ENCODE results near the gene DOCK10. TPM values are rescaled to one million over a fixed set of nuclear protein-coding genes. Genes with fewer than 3 reads are reported as not detected.

DOCK10 gene
- total RNA-seq, 1 donor from 2014 or later: 9.8 TPM

- H3K27me3 ChIP-seq: no peaks in the 10 kb centered on the region
- no peaks in the 10 kb centered on the region for H3K36me3 ChIP-seq
- H3K4me3 ChIP-seq: no peak overlapping the region
- TF ChIP-seq, protein P1, sequence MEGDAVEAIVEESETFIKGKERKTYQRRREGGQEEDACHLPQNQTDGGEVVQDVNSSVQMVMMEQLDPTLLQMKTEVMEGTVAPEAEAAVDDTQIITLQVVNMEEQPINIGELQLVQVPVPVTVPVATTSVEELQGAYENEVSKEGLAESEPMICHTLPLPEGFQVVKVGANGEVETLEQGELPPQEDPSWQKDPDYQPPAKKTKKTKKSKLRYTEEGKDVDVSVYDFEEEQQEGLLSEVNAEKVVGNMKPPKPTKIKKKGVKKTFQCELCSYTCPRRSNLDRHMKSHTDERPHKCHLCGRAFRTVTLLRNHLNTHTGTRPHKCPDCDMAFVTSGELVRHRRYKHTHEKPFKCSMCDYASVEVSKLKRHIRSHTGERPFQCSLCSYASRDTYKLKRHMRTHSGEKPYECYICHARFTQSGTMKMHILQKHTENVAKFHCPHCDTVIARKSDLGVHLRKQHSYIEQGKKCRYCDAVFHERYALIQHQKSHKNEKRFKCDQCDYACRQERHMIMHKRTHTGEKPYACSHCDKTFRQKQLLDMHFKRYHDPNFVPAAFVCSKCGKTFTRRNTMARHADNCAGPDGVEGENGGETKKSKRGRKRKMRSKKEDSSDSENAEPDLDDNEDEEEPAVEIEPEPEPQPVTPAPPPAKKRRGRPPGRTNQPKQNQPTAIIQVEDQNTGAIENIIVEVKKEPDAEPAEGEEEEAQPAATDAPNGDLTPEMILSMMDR (IDR thresholded peaks at IDR 0.05): no peak
- TF ChIP-seq POLR2A (IDR thresholded peaks at IDR 0.05) (no peak), POLR2AphosphoS5 (IDR thresholded peaks at IDR 0.05; ENCODE audit: insufficient read depth in 1 of 2, low read depth in 1 of 2) (no peak)
- H3K4me1 ChIP-seq: peaks cover 48% of the 10 kb centered on the region
- no peaks in the 10 kb centered on the region for H3K9me3 ChIP-seq
- intact Hi-C loops (cut with DNase I): no loop called here
- no peak for DNase-seq (ENCODE audit: extremely low spot score in 2 of 2)
- H3K27ac ChIP-seq: peak overlapping the region; percentile 30
Measured at GRCh38 chr2:224957540-224958461, 84.5 kb downstream of the DOCK10 start.

DNA sequence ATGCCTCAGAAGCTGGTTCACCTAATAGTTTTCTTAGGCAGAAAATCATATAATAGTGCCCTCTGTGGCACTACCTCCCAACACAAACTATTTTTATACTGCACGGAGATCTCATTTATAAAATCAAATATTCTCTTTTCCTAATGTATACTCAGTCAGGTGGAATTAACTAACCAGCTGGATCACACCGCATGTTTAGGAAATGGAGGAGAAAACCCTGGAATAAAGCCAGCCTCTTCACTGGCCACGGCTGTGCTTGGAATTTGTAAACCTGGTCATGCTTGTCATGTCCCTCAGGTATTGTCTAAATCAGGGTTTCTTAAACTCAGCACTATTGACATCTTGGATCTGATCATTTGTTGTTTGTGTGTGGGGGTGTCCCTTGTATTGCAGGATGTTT lies 85.6 kb downstream of the DOCK10 start:
- no peak for DNase-seq (ENCODE audit: extremely low spot score in 2 of 2)
- Histone ChIP-seq H3K4me3 (no peak overlapping the region), H3K27ac (peak overlapping the region; percentile 30), H3K9me3 (no peaks in the 10 kb centered on the region), H3K36me3 (no peaks in the 10 kb centered on the region), H3K4me1 (peaks cover 42% of the 10 kb centered on the region), H3K27me3 (no peaks in the 10 kb centered on the region)
- TF ChIP-seq POLR2AphosphoS5 (IDR thresholded peaks at IDR 0.05; ENCODE audit: insufficient read depth in 1 of 2, low read depth in 1 of 2) (no peak), POLR2A (IDR thresholded peaks at IDR 0.05) (no peak)
- TF ChIP-seq, protein P1 (IDR thresholded peaks at IDR 0.05): no peak
- intact Hi-C loops (cut with DNase I): no loop called here

- peaks cover 35% of the 10 kb centered on the region for H3K4me1 ChIP-seq
- intact Hi-C loops (cut with DNase I): no loop called here
- no peaks in the 10 kb centered on the region for H3K9me3 ChIP-seq
- H3K27ac ChIP-seq: no peak overlapping the region
- no peak for TF ChIP-seq POLR2A (IDR thresholded peaks at IDR 0.05)
- TF ChIP-seq, protein P1 (IDR thresholded peaks at IDR 0.05): no peak
- no peak for TF ChIP-seq POLR2AphosphoS5 (IDR thresholded peaks at IDR 0.05; ENCODE audit: insufficient read depth in 1 of 2, low read depth in 1 of 2)
- no peaks in the 10 kb centered on the region for H3K36me3 ChIP-seq
- no peaks in the 10 kb centered on the region for H3K27me3 ChIP-seq
- no peak for DNase-seq (ENCODE audit: extremely low spot score in 2 of 2)
- H3K4me3 ChIP-seq: no peak overlapping the region
Measured at GRCh38 chr2:224954980-224955379, 87.3 kb downstream of the DOCK10 start.

GRCh38 chr2:224952936-224953657 lies 89.2 kb downstream of the DOCK10 start:
- TF ChIP-seq, protein P1 (IDR thresholded peaks at IDR 0.05): no peak
- Histone ChIP-seq H3K27ac (no peak overlapping the region), H3K9me3 (no peaks in the 10 kb centered on the region), H3K27me3 (no peaks in the 10 kb centered on the region), H3K4me3 (no peak overlapping the region), H3K4me1 (peaks cover 36% of the 10 kb centered on the region), H3K36me3 (no peaks in the 10 kb centered on the region)
- DNase-seq (ENCODE audit: extremely low spot score in 2 of 2): no peak
- intact Hi-C loops (cut with DNase I): no loop called here

Measured in vagina (tissue), 2 donors.